Measurements from ENCODE around the gene COX17.
A peak's percentile ranks its signal among the peaks of the same experiment; 100 is the strongest.

COX17 gene

GRCh38 chr3:119703820-119704531 is 26.8 kb upstream of the COX17 start:
- no peak for DNase-seq (ENCODE audit: low read depth)
- no peak overlapping the region for H3K4me3 ChIP-seq (replicated peaks; ENCODE audit: low read depth, low read length)

GRCh38 chr3:119702530-119703527 is 25.6 kb upstream of the COX17 start, which contains the start of gene CFAP91:
TSS of gene CFAP91 (plus strand) at chr3:119703022. CDS start at chr3:119703099, 77 bp downstream.
- H3K4me3 ChIP-seq (replicated peaks; ENCODE audit: low read depth, low read length): peak within 1 kb of the TSS; percentile 58
- peak; percentile 92 for DNase-seq (ENCODE audit: low read depth)
- TF ChIP-seq CTCF (IDR thresholded peaks at IDR 0.05; ENCODE audit: low read length, missing control alignments): no peak

More at GRCh38 chr3:119703820-119704531, 26.8 kb upstream of the COX17 start:
- TF ChIP-seq CTCF (IDR thresholded peaks at IDR 0.05; ENCODE audit: low read length, missing control alignments): no peak

DNA sequence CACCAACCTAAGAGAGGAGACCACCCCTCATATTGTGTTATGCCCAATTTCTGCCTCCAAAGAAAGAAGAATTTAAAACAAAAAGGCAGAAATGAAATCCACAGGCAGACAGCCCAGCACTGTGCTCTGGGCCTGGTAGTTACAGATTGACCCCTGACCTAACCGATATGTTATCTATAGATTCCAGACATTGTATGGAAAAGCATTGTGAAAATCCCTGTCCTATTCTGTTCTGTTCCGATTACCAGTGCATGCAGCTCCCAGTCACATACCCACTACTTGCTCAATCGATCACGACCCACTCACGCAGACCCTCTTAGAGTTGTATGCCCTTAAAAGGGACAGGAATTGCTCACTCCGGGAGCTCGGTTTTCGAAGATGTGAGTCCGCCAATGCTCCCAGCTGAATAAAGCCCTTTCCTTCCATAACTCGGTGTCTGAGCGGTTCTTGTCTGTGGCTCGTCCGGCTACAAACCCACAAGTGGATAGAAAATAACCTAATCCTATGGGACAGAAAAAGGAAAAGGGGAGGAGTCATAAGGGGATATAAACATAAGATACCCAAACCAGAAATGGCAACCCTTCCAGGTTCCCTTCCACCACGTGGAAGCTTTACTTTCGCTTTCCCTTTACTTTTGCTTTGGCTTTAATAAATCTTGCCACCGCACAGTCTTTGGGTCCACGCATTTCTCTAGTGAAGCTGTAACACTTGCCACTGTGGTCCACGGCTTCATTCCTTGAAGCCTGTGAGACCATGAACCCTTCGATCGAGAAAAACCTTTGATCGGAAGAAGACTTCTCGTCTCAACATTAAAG is 23.9 kb upstream of the COX17 start:
- TF ChIP-seq CTCF (IDR thresholded peaks at IDR 0.05; ENCODE audit: low read length, missing control alignments): no peak
- no peak for DNase-seq (ENCODE audit: low read depth)
- H3K4me3 ChIP-seq (replicated peaks; ENCODE audit: low read depth, low read length): no peak overlapping the region

GRCh38 chr3:119700269-119700919 is 23.2 kb upstream of the COX17 start:
- DNase-seq (ENCODE audit: low read depth): peak; percentile 39
- no peak overlapping the region for H3K4me3 ChIP-seq (replicated peaks; ENCODE audit: low read depth, low read length)
- no peak for TF ChIP-seq CTCF (IDR thresholded peaks at IDR 0.05; ENCODE audit: low read length, missing control alignments)

DNA sequence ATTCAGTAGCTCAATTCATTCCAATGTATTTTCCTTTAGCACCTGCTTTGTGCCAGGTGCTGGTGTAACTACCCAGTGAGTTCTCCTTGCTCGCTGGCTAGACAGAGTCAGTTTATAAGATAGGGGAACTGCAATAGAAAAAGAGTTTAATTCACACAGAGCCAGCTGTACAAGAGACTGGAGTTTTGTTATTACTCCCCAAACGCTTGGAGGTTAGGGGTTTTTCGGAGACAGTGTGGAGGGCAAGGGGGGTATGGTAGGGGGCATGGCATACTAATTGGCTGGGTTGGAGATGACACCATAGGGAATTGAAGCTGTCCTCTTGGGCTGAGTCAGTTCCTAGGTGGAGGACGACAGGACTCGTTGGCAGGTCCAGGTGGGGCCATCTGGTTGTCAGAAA is 20.2 kb upstream of the COX17 start:
- no peak overlapping the region for H3K4me3 ChIP-seq (replicated peaks; ENCODE audit: low read depth, low read length)
- TF ChIP-seq CTCF (IDR thresholded peaks at IDR 0.05; ENCODE audit: low read length, missing control alignments): no peak
- no peak for DNase-seq (ENCODE audit: low read depth)

GRCh38 chr3:119695480-119695879 is 18.3 kb upstream of the COX17 start:
- H3K4me3 ChIP-seq (replicated peaks; ENCODE audit: low read depth, low read length): no peak overlapping the region
- no peak for TF ChIP-seq CTCF (IDR thresholded peaks at IDR 0.05; ENCODE audit: low read length, missing control alignments)
- DNase-seq (ENCODE audit: low read depth): peak; percentile 18

Data from fibroblast of pulmonary artery (primary cell).